HUDEP-2 (cell line): Measurements from ENCODE around the gene FGD1.

Experiments
- DNase-seq, 76 experiments: peaks; one replicate each; lab custom pipeline; 2025; ENCODE audit not compliant: unreplicated experiment in 76 of 76; lab: John Stamatoyannopoulos, UW

The FGD1 gene

DNA sequence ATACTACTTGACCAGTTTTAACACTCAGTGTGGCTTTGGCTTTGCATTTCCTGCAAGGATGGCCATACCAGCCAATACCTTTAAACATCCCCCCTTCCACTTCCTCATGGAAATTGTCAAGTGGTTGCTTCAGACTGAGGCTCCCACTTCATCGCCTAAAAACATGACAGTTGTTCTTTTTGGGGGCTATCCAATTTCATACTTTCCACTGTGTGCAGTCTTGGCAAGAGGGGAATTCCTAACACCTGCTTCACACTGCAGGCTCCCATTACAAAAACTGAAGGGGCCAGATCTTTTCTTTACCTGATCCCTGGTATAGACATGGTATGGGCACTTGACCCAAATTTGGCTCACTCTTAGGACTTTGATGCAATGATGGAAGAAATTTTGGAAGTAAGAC is 84.3 kb downstream of the FGD1 start:
- no peak for DNase-seq

DNA sequence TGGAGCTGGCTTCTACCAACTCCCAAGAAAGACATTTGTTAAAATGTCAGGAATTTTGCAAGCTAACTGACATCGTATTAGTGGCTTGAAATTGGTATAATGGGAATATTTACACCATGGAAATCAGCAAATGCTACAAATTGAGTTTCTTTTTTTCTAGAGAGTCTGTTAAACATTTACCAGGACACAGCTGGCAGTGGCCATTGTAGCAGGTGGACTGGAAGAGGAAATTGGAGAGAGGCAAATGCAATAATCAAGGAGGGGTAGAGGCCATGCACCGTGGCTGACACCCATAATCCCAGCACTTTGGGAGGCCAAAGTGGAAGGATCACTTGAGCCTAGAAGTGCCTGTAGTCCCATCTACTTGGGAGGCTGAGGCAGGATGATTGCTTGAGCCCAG is 88.8 kb downstream of the FGD1 start:
- no peak for DNase-seq

DNA sequence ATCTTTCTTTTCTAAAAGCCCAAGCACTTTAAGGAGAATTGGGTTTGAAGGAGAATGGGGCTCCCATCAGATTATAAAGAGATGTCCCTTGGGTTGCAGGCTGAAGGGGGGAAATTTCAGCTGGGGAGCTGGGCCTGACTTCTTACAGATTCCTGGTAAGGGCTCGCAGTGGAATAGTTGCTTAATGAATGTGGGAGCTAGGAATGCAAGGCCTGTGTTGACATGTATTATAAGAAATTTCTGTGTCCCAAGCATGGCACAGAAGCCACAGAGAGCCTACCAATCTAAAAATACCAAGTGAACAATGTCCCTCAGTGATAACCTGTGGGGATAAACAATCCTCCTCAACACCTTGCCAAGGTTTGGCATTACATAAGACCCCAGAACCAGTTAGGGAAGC is 98.9 kb downstream of the FGD1 start:
- no peak for DNase-seq
